LNCAP (cell line): ENCODE results near the gene RALBP1.

Source experiments
- CTCF ChIP-seq: fragments of 450-650 bp; IDR thresholded peaks from 2 replicates; pipeline ENCODE4 v1.5.1; 2017; ENCODE audit warnings: mild to moderate bottlenecking

RALBP1 gene

GRCh38 chr18:9434122-9434701, 41.1 kb upstream of the RALBP1 start:
- TF ChIP-seq CTCF: no peak

- no peak for TF ChIP-seq CTCF
Observed at GRCh38 chr18:9435041-9435440, 40.3 kb upstream of the RALBP1 start.

GRCh38 chr18:9436206-9436929, 38.9 kb upstream of the RALBP1 start:
- no peak for TF ChIP-seq CTCF

GRCh38 chr18:9437021-9437437, 38.3 kb upstream of the RALBP1 start:
- TF ChIP-seq CTCF: no peak

GRCh38 chr18:9437672-9438071, 37.6 kb upstream of the RALBP1 start:
- no peak for TF ChIP-seq CTCF

GRCh38 chr18:9441061-9441460, 34.3 kb upstream of the RALBP1 start:
- no peak for TF ChIP-seq CTCF

GRCh38 chr18:9444549-9444948, 30.8 kb upstream of the RALBP1 start:
- no peak for TF ChIP-seq CTCF

- TF ChIP-seq CTCF: no peak
Observed at GRCh38 chr18:9446839-9447238, 28.5 kb upstream of the RALBP1 start.
